DND-41 (cell line): ENCODE results near the gene MAPK8IP1.

Source experiments
- ATAC-seq: fragments of 200-7000 bp; cut with Tn5 transposase; 3 replicates; pipeline ENCODE4 v1.9.1; 2021; ENCODE audit warnings: low read depth; ENCODE audit not compliant: insufficient read depth
- DNase-seq: peaks from one replicate; pipeline ENCODE4 v3.0.0-alpha.2; 2020
- H2AFZ ChIP-seq: 2 replicates; pipeline ENCODE4 v1.6.0; 2012; ENCODE audit warnings: low read depth, low read length
- H3K27ac ChIP-seq: 2 replicates; pipeline ENCODE4 v1.5.1; 2012; ENCODE audit warnings: low read length, inconsistent platforms
- H3K27me3 ChIP-seq: fragments of 200-600 bp; sonication (generic); 2 replicates; pipeline ENCODE4 v1.6.0; 2012; ENCODE audit warnings: low read length, mild to moderate bottlenecking, inconsistent platforms; ENCODE audit not compliant: insufficient read depth, poor library complexity
- H3K36me3 ChIP-seq: 2 replicates; pipeline ENCODE4 v1.5.1; 2012; ENCODE audit warnings: low read length, inconsistent platforms; ENCODE audit not compliant: insufficient read depth
- H3K4me1 ChIP-seq: 2 replicates; pipeline ENCODE4 v1.5.1; 2012; ENCODE audit warnings: mild to moderate bottlenecking, low read length; ENCODE audit not compliant: insufficient read depth
- H3K4me2 ChIP-seq: 2 replicates; pipeline ENCODE4 v1.6.0; 2012; ENCODE audit warnings: mild to moderate bottlenecking, moderate library complexity, low read length, inconsistent platforms; ENCODE audit not compliant: insufficient read depth
- H3K4me3 ChIP-seq, 2 experiments: fragments of 200-600 bp in 1 of 2; shearing (Covaris generic) in 1 of 2; 2 replicates each; pipeline ENCODE4 v1.5.1; 2012 to 2016; ENCODE audit warnings: inconsistent platforms in 2 of 2, low read length in 2 of 2, mild to moderate bottlenecking in 2 of 2, low read depth in 1 of 2, moderate library complexity in 1 of 2
- H3K79me2 ChIP-seq: 2 replicates; pipeline ENCODE4 v1.6.0; 2012; ENCODE audit warnings: low read length, inconsistent platforms; ENCODE audit not compliant: insufficient read depth
- H3K9ac ChIP-seq: 2 replicates; pipeline ENCODE4 v1.6.0; 2012; ENCODE audit warnings: low read depth, mild to moderate bottlenecking, inconsistent platforms, low read length, moderate library complexity
- H3K9me3 ChIP-seq: 2 replicates; pipeline ENCODE4 v1.5.1; 2012; ENCODE audit warnings: low read length, moderate library complexity, mild to moderate bottlenecking, inconsistent platforms; ENCODE audit not compliant: insufficient read depth, severe bottlenecking
- H4K20me1 ChIP-seq: 2 replicates; pipeline ENCODE4 v1.6.0; 2012; ENCODE audit warnings: low read length; ENCODE audit not compliant: insufficient read depth
- CTCF ChIP-seq: IDR thresholded peaks from 2 replicates; pipeline ENCODE4 v1.5.1; 2012; ENCODE audit warnings: borderline replicate concordance, low read length, moderate library complexity, mild to moderate bottlenecking; ENCODE audit not compliant: poor library complexity, severe bottlenecking; ENCODE audit errors: extremely low read depth
- EZH2 ChIP-seq: IDR thresholded peaks from 3 replicates; pipeline ENCODE4 v1.6.1; 2012; ENCODE audit warnings: borderline replicate concordance, low read depth, mild to moderate bottlenecking, moderate library complexity, low read length, inconsistent platforms; ENCODE audit not compliant: severe bottlenecking

MAPK8IP1 gene

GRCh38 chr11:45934580-45935318, 49.3 kb downstream of the MAPK8IP1 start:
- Histone ChIP-seq H3K4me3 (no peak overlapping the region), H3K4me1 (no peaks in the 10 kb centered on the region), H3K9ac (no peak overlapping the region), H4K20me1 (no peaks in the 10 kb centered on the region), H3K27me3 (no peaks in the 10 kb centered on the region), H3K4me2 (no peak overlapping the region), H3K79me2 (no peaks in the 10 kb centered on the region), H3K27ac (no peak overlapping the region), H3K36me3 (peaks cover 59% of the 10 kb centered on the region), H2AFZ (no peak overlapping the region), H3K9me3 (no peaks in the 10 kb centered on the region)
- TF ChIP-seq EZH2: no peak
- no peak for ATAC-seq
- no peak for DNase-seq

GRCh38 chr11:45935349-45936064, 50.1 kb downstream of the MAPK8IP1 start:
- Histone ChIP-seq H3K27ac (no peak overlapping the region), H3K79me2 (no peaks in the 10 kb centered on the region), H3K4me2 (no peak overlapping the region), H3K9me3 (no peaks in the 10 kb centered on the region), H3K4me1 (no peaks in the 10 kb centered on the region), H3K9ac (no peak overlapping the region), H4K20me1 (no peaks in the 10 kb centered on the region), H3K27me3 (no peaks in the 10 kb centered on the region), H3K36me3 (peaks cover 59% of the 10 kb centered on the region), H2AFZ (no peak overlapping the region), H3K4me3 (no peak overlapping the region)
- TF ChIP-seq CTCF: no peak
- TF ChIP-seq EZH2: no peak
- no peak for DNase-seq
- ATAC-seq: no peak

GRCh38 chr11:45936511-45937054, 51.1 kb downstream of the MAPK8IP1 start:
- TF ChIP-seq CTCF (no peak), EZH2 (no peak)
- Histone ChIP-seq H3K4me2 (no peak overlapping the region), H4K20me1 (no peaks in the 10 kb centered on the region), H3K4me3 (no peak overlapping the region), H3K4me1 (no peaks in the 10 kb centered on the region), H3K9ac (no peak overlapping the region), H2AFZ (no peak overlapping the region), H3K79me2 (no peaks in the 10 kb centered on the region), H3K27ac (no peak overlapping the region), H3K27me3 (no peaks in the 10 kb centered on the region), H3K36me3 (peaks cover 59% of the 10 kb centered on the region), H3K9me3 (no peaks in the 10 kb centered on the region)
- ATAC-seq: no peak
- no peak for DNase-seq

- no peaks in the 10 kb centered on the region for H3K4me1 ChIP-seq
- DNase-seq (no peak), ATAC-seq (no peak)
- no peaks in the 10 kb centered on the region for H3K27me3 ChIP-seq
- H3K9me3 ChIP-seq: no peaks in the 10 kb centered on the region
- H3K79me2 ChIP-seq: no peaks in the 10 kb centered on the region
- peaks cover 50% of the 10 kb centered on the region for H3K36me3 ChIP-seq
- no peak overlapping the region for H3K9ac ChIP-seq
- no peak overlapping the region for H3K4me3 ChIP-seq
- TF ChIP-seq EZH2 (no peak), CTCF (no peak)
- H4K20me1 ChIP-seq: no peaks in the 10 kb centered on the region
- no peak overlapping the region for H3K27ac ChIP-seq
- no peak overlapping the region for H3K4me2 ChIP-seq
- H2AFZ ChIP-seq: no peak overlapping the region
Measured at GRCh38 chr11:45937916-45938315, 52.5 kb downstream of the MAPK8IP1 start.
